Fibroblast of lung (primary cell): ENCODE measurements around the gene BBLN. TPM values are rescaled to one million over a fixed set of nuclear protein-coding genes. Genes with fewer than 3 reads are reported as not detected.

Experiments used
- DNase-seq, 2 donors: peaks; one replicate each; pipeline versions ENCODE4 v3.0.0 to v3.0.0-alpha.2; 2010; ENCODE audit warnings: low read depth in 2 of 2
- H2AFZ ChIP-seq: 2 replicates; pipeline ENCODE4 v1.5.1; 2012; ENCODE audit warnings: low read length, control low read depth, inconsistent platforms
- H3K27ac ChIP-seq: 2 replicates; pipeline ENCODE4 v1.5.1; 2011; ENCODE audit warnings: low read length, control low read depth; ENCODE audit not compliant: insufficient read depth
- H3K27me3 ChIP-seq: 2 replicates; pipeline ENCODE4 v1.5.1; 2011; ENCODE audit warnings: mild to moderate bottlenecking, low read length; ENCODE audit not compliant: control insufficient read depth, insufficient read depth
- H3K36me3 ChIP-seq: 2 replicates; pipeline ENCODE4 v1.5.1; 2011; ENCODE audit warnings: low read length; ENCODE audit not compliant: control insufficient read depth, insufficient read depth
- H3K4me1 ChIP-seq: 2 replicates; pipeline ENCODE4 v1.5.1; 2011; ENCODE audit warnings: low read length; ENCODE audit not compliant: control insufficient read depth, insufficient read depth; ENCODE audit errors: extremely low read depth
- H3K4me2 ChIP-seq: 2 replicates; pipeline ENCODE4 v1.5.1; 2011; ENCODE audit warnings: low read length, control low read depth; ENCODE audit not compliant: insufficient read depth; ENCODE audit errors: extremely low read depth
- H3K4me3 ChIP-seq, 4 experiments: fragments of 200-600 bp in 1 of 4; sonication (generic) in 1 of 4; replicated peaks in 1 of 4; 2 replicates each; pipeline ENCODE4 v1.5.1; 2011 to 2016; ENCODE audit warnings: low read length in 4 of 4, low read depth in 3 of 4, mild to moderate bottlenecking in 3 of 4, control low read depth in 2 of 4, inconsistent platforms in 1 of 4, mixed read lengths in 1 of 4; ENCODE audit not compliant: insufficient read depth in 1 of 4; ENCODE audit errors: control extremely low read depth in 1 of 4
- H3K79me2 ChIP-seq: 2 replicates; pipeline ENCODE4 v1.5.1; 2012; ENCODE audit warnings: mild to moderate bottlenecking, low read length, inconsistent platforms; ENCODE audit not compliant: control insufficient read depth, insufficient read depth
- H3K9ac ChIP-seq: 2 replicates; pipeline ENCODE4 v1.5.1; 2011; ENCODE audit warnings: mild to moderate bottlenecking, low read length, control low read depth; ENCODE audit not compliant: insufficient read depth
- H3K9me3 ChIP-seq: 2 replicates; pipeline ENCODE4 v1.5.1; 2012; ENCODE audit warnings: low read depth, low read length; ENCODE audit not compliant: control insufficient read depth, insufficient read depth
- H4K20me1 ChIP-seq: 2 replicates; pipeline ENCODE4 v1.5.1; 2011; ENCODE audit warnings: low read length; ENCODE audit not compliant: control insufficient read depth, insufficient read depth; ENCODE audit errors: extremely low read depth
- EZH2 ChIP-seq: IDR thresholded peaks from 2 replicates; pipeline ENCODE4 v1.5.1; 2012; ENCODE audit warnings: low read length, control low read depth, mild to moderate bottlenecking; ENCODE audit errors: missing control alignments
- polyA plus RNA-seq, 2 donors: library from polyadenylated mRNA; depleted of rRNA in 1 of 2; stranded (reverse) in 1 of 2; unstranded in 1 of 2; fragments of >200 nt; gene quantifications; 2 replicates each; pipeline ENCODE4 v1.2.1, GENCODE V29; 2011 to 2012; ENCODE audit warnings: missing spikeins in 1 of 2
- total RNA-seq: library from RNA; depleted of rRNA; stranded (reverse); fragments of >200 nt; gene quantifications from 2 replicates; pipeline ENCODE4 v1.2.1, GENCODE V29; 2014
- TF ChIP-seq, protein P1 (sequence below), 2 donors: IDR thresholded peaks in 1 of 2; conservative IDR thresholded peaks in 1 of 2; 1 replicate in 1 of 2; 2 replicates in 1 of 2; pipeline ENCODE4 v1.5.1; 2011 to 2012; ENCODE audit warnings: low read length in 2 of 2, control low read depth in 1 of 2, inconsistent platforms in 1 of 2, low read depth in 1 of 2, mild to moderate bottlenecking in 1 of 2

The BBLN gene
- total and polyA plus RNA-seq, 2 donors (not counting 1 experiment from before 2014, with no cell fraction given): 23.8 to 29.4 TPM

DNA sequence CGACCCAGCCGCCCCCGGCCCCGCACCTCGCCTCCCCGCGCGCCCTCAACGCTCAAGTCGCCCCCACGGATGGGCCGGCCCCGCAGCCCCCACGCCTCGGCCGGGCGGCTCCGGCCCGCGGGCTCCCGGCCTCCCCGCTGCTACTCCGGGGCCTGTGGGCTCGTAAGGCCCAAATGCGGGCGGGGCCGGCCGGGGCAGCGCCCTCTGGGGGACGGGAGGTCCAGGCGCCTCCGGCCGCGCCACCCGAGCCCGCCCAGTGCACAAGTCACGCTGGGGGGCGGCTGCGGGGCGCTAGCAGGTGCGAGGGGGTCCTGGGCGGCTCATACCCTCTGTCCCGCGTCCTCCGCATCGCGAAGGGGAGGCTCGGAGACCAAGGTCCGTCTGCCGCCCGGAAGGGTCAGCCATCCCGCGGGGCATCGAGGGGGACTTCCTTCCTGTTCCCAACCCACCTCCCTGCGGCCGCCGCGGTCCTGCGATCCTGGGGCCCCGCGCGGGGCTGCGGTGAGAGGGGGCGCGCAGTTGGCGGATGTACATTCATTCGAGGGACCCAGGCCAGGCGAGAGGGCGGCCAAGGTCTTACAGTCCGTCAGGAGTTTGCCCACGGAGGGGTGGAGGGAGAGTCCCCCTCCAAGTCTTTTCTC is 31.5 kb downstream of the BBLN start, which contains the start of gene CIZ1:
Gene CIZ1 (minus strand): TSS at position 167 of the 641 bp plus-strand sequence. CDS start 715 bp downstream, outside the sequence.
- Histone ChIP-seq H3K27me3 (no peaks in the 10 kb centered on the region), H3K9ac (peak within 1 kb of the TSS; percentile 86), H3K4me2 (peak within 1 kb of the TSS; percentile 92), H3K79me2 (peaks cover 16% of the 10 kb centered on the region), H2AFZ (peak within 1 kb of the TSS; percentile 85), H3K36me3 (peaks cover 16% of the 10 kb centered on the region), H3K27ac (peak within 1 kb of the TSS; percentile 85), H4K20me1 (no peaks in the 10 kb centered on the region), H3K4me3 (peak within 1 kb of the TSS; percentile 79 to 90 (median 87)), H3K9me3 (no peaks in the 10 kb centered on the region), H3K4me1 (peaks cover 7% of the 10 kb centered on the region)
- peak; percentile 77 to 79 for DNase-seq
- TF ChIP-seq EZH2: no peak
- TF ChIP-seq, protein P1, sequence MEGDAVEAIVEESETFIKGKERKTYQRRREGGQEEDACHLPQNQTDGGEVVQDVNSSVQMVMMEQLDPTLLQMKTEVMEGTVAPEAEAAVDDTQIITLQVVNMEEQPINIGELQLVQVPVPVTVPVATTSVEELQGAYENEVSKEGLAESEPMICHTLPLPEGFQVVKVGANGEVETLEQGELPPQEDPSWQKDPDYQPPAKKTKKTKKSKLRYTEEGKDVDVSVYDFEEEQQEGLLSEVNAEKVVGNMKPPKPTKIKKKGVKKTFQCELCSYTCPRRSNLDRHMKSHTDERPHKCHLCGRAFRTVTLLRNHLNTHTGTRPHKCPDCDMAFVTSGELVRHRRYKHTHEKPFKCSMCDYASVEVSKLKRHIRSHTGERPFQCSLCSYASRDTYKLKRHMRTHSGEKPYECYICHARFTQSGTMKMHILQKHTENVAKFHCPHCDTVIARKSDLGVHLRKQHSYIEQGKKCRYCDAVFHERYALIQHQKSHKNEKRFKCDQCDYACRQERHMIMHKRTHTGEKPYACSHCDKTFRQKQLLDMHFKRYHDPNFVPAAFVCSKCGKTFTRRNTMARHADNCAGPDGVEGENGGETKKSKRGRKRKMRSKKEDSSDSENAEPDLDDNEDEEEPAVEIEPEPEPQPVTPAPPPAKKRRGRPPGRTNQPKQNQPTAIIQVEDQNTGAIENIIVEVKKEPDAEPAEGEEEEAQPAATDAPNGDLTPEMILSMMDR (conservative IDR thresholded peaks at IDR 0.05 in 1 of 2, IDR thresholded peaks at IDR 0.05 in 1 of 2; ENCODE audit: low read depth in 1 of 2, low read length in 2 of 2): peak; percentile 34 to 54

DNA sequence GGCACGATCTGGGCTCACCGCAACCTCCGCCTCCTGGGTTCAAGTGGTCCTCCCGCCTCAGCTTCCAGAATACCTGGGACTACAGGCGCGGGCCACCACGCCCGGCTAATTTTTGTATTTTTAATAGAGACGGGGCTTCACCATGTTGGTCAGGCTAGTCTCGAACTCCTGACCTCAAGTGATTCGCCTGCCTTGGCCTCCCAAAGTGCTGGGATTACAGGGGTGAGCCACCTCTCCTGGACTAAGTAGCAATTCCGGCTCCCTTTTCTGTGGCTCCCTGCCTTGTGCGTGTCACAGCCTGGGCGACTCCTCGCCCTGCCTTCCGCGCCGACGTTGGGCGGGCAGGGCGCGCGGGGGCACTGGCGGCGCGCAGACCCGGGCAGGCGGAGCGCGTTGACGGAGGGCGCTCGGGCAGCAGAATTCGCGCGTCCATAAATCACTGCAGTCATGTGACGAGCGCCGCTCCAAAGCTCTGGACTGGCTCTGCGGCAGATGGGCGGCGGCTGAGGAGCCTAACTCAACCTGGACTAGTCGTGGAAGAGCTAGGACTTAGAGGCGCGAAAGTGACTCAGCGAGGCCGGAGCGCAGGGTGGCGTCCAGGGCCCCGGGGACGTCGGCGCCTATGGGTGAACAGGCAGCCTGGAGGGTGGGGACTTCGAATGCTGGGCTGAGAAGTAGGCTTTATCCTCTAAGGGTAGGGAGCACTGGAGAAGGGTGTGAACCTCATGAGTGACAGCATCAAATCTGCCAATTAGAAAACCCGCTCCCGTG is 32.7 kb downstream of the BBLN start:
- no peaks in the 10 kb centered on the region for H4K20me1 ChIP-seq
- peak overlapping the region in 1 of 4 experiments; percentile 79 for H3K4me3 ChIP-seq
- H3K79me2 ChIP-seq: peaks cover 16% of the 10 kb centered on the region
- H3K27me3 ChIP-seq: no peaks in the 10 kb centered on the region
- H3K4me1 ChIP-seq: peaks cover 7% of the 10 kb centered on the region
- H3K36me3 ChIP-seq: peaks cover 12% of the 10 kb centered on the region
- peak; percentile 84 to 90 for DNase-seq
- no peaks in the 10 kb centered on the region for H3K9me3 ChIP-seq
- peak overlapping the region; percentile 81 for H3K4me2 ChIP-seq
- no peak for TF ChIP-seq EZH2
- TF ChIP-seq, protein P1 (conservative IDR thresholded peaks at IDR 0.05 in 1 of 2, IDR thresholded peaks at IDR 0.05 in 1 of 2; ENCODE audit: low read depth in 1 of 2, low read length in 2 of 2): peak in 1 of 2 donors; percentile 7
- no peak overlapping the region for H3K9ac ChIP-seq
- peak overlapping the region; percentile 85 for H3K27ac ChIP-seq
- peak overlapping the region; percentile 50 for H2AFZ ChIP-seq

DNA sequence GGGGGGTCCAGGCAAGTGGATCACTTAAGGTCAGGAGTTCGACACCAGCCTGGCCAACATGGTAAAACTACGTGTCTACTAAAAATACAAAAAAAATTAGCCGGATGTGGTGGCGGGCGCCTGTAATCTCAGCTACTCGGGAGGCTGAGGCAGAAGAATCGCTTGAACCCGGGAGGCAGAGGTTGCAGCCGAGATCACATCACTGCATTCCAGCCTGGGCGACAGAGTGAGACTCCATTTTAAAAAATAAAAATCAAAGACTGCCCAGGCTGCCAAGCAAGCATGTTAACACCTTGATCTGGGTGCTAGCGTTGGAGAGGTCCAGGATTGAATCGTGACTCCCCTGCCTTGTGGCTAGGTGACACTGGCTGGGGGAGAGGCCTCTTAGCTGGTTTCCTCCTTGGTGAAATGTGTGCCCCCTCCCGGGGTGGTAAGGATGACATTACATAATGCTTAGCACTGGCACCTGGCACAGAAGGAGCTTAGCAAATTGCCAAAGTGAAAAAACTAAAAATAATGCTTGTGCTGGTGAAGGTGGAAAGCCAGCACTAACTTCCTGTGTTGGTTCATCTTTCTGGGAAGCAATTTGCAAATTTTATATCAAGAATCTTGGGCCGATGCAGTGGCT is 33.5 kb downstream of the BBLN start:
- H3K9me3 ChIP-seq: no peaks in the 10 kb centered on the region
- H3K4me2 ChIP-seq: no peak overlapping the region
- peaks cover 16% of the 10 kb centered on the region for H3K79me2 ChIP-seq
- H3K27ac ChIP-seq: peak overlapping the region; percentile 56
- no peaks in the 10 kb centered on the region for H3K27me3 ChIP-seq
- no peak overlapping the region for H3K9ac ChIP-seq
- H3K36me3 ChIP-seq: peaks cover 10% of the 10 kb centered on the region
- H3K4me3 ChIP-seq: no peak overlapping the region
- H3K4me1 ChIP-seq: peaks cover 7% of the 10 kb centered on the region
- peak overlapping the region; percentile 50 for H2AFZ ChIP-seq
- no peaks in the 10 kb centered on the region for H4K20me1 ChIP-seq
- TF ChIP-seq EZH2: no peak
- TF ChIP-seq, protein P1 (conservative IDR thresholded peaks at IDR 0.05 in 1 of 2, IDR thresholded peaks at IDR 0.05 in 1 of 2; ENCODE audit: low read depth in 1 of 2, low read length in 2 of 2): no peak
- DNase-seq: no peak
